NCI-H2171 (cell line): ENCODE data around the gene SCG2.

Source experiments
- DNase-seq: peaks from one replicate; lab custom pipeline; 2025; lab: John Stamatoyannopoulos, UW

The SCG2 gene

GRCh38 chr2:223570784-223571183, 31.4 kb downstream of the SCG2 start:
- DNase-seq, result no peak

DNA sequence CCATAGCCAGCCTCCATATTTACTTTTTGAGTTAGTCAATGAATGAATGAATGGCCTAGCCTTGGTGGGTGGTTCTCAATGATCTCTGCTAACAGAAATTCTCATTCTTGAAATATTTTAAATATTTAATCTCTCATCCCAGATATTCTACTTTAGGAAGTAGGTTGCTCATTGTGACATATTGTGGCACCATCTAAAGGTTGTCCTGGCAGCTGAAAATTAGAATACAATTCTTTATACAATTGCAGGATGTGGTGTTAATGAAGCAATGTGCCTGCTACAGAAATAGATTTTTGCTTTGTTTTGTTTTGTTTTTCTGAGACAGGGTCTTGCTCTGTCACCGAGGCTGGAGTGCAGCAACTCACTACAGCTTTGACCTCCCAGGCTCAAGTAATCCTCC, 35.8 kb downstream of the SCG2 start:
- DNase-seq, result no peak

DNA sequence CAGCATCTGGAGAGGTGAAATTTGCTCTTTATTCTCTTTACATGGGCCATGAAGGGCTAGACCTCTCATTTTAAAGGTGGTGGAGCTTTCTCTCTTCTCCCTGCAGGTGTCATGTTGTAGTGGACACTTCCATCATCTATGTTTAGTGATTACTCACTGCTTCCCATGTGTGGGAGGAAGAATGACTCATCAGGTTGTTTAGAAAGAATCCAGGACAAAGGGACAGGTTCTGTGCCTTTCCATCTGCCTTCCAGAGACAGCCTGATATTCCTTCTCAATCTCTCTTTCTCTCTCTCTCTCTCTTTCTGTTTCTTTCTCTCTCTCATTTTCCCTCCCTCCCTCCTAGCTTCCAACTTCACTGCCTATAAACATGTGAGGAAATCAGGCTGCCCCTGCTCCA, 38.7 kb downstream of the SCG2 start:
- no peak for DNase-seq

- no peak for DNase-seq
Observed at GRCh38 chr2:223562078-223562477, 40.1 kb downstream of the SCG2 start.

DNA sequence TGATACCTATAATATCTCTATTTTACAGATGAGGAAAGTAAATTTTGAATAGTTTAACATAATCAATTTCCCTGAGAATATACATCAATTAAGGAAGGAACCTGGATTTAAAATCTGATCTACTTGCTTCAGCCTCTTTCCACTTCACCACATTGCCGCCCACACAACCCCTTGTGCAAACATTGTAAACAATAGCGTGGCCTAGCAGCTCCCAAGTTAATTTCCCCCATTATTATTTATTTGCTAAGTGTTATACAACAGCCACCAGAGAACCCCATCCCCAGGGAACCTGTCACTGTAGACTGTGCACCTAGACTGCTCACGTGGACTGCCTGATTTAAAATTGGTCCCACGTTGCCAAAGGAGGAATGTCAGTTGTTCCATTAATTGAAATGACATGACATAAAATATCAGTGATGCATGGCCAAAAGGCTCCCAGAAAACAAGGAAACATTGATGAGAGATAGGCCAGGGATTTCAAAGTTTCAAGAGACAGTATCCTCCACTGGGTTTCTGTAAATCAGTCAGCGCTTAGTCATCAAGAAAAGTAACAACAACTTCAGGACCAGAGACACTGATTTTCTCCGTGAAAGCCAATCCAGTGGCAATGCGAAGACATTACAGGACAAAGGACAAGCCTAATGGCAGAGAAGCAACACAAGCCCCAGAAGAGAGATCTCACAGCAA, 41.3 kb downstream of the SCG2 start:
- no peak for DNase-seq

- DNase-seq, result no peak
Observed at GRCh38 chr2:223558970-223559369, 43.2 kb downstream of the SCG2 start.

DNA sequence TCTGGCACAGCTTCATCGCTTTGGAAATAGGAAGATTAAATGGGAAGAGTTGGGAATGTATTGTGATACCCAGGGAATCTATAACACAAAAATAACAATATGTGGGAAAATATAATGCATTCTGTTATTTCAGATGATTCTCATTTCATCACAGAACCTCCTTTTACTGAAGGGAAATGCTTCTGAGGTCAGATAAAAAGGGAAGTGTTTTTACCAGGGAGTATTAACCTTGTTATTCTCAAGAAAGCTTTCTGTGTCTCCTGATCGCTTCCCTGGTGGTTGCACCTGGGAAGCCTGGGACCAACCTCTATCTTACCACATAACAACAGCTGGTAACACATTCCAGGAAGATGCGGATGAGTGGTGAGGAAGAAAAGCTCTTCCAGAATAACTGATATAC, 47.2 kb downstream of the SCG2 start:
- no peak for DNase-seq

DNA sequence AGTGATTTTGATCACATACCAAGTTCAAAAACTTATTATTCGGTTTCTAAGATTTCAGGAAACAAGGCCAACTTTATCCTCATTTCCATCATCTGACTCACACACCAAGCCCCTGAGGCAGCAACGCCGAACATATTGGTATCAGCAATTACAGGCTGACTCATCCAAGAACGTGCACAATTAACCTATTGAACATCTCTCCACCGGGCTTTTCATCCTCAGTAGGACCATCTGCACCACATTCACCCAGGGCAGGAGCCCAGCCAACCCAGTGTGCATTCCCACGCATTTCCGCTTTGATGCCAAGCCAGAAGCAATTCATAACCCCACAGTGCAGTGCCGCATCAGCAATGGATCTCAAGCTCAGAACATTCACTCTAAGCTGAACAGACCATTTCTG, 52.9 kb downstream of the SCG2 start:
- no peak for DNase-seq

- DNase-seq, result no peak
Observed at GRCh38 chr2:223548194-223548593, 54.0 kb downstream of the SCG2 start.
